HG03571 (cell line): ENCODE measurements around the gene SRCAP.
"Not testable (repeated sequence)": the region's sequence is repeated elsewhere in the genome, so short reads cannot be mapped to it uniquely, and the experiment has no call there.

Experiments
- ATAC-seq: cut with Tn5 transposase; IDR thresholded peaks from one replicate; pipeline ENCODE4 v1.9.1; 2021; ENCODE audit not compliant: unreplicated experiment

SRCAP gene

DNA sequence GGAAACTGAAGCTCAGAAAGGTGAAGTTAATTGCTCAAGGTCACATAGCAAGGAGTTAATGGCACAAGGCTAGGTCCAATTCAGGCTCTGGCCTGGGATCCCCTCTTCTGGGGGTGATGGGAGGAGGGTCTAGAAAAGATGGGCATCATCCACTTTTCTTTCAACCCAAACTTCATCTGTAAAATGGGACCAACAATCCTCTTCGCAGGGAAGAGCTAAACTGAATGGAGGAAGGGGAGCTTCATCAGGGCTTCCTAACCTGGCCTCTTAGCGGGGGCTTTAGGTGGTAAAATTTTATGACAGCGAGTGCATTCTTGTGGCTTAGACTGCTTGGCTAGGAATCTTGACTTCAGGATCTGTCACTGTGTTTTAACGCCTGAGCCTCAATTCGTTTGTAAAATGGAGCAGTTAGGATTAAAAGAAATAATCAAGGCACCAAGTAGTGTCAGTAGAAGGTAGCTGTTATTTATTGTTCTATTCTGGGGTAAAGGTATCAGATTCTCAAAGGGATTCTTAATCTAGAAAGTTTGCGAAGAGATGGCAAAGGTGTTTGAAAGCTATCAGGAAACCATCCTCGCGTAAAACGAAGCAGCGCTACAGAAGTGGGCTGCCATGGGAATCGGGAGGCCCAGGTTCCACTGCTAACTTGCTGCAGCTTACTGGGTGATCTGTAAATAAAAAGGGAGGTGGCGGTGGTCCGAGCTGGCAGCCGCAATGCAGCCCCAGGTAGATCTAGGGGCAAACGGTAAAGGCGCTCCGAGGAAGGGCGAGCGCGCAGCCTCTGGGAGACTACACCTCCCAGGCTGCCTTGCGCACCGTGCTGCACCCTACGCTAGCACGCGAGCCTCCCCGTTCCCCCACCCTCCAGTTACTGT, 1.5 kb upstream of the SRCAP start:
- peak; percentile 76 for ATAC-seq

DNA sequence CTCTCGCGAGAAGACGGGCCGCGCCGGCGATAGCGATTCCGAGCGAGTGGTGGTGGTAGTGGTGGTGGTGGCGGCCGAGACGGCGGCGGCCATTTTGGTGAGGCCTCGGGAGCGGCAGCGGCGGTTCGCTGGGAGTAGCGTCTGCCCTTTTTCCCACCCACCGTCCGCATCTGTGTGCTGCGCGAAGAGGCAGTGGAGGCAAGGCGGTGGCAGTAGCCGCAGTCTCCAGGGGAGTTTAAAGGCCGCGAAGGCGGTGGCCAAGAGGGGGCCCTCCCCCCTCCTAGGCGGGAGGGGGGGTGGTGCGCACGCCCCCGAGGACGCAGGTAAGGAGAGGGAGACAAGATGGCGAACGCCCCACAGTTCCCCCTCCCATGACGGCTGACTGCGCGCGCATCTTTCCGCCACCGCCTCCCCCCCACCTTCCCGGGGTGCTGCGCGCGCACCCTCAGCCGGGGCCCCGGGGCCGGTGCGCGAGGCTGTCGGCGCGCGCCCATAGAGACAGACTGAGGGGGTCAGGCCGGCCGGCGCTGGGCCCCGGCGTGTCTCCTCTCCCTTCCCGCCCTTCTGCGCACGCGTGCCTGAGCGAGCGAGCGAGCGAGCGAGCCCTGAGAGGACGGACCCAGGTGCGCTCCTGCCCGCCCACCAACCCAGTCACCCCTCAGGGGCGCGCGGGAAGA, 694 bp upstream of the SRCAP start:
- ATAC-seq: peak; percentile 55

- ATAC-seq: no peak
Measured at GRCh38 chr16:30699615-30700099, 686 bp downstream of the SRCAP start.

DNA sequence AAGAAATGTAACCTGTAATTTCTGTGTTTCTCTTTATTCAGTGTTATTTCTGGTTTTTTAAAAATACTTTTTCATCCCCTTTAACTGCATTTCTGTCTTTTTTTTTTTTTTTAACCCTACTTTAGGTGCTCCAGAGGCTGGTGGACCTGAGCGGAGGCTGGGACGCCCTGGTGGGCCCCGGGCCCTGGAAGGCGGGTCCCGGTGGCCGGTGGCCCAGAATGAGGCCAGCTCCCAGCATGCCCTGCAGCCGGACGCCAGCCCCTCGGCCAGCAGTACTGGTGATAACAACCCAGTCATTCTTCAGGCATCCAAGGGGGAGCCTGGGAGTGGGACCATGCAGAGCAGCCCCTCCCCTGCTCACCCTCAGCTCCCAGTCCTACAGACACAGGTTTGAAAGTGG, 1.5 kb downstream of the SRCAP start:
- ATAC-seq: no peak

GRCh38 chr16:30700971-30701370, 2.0 kb downstream of the SRCAP start:
- ATAC-seq: no peak

- not testable (repeated sequence) for ATAC-seq
Measured at GRCh38 chr16:30703071-30703470, 4.1 kb downstream of the SRCAP start.

DNA sequence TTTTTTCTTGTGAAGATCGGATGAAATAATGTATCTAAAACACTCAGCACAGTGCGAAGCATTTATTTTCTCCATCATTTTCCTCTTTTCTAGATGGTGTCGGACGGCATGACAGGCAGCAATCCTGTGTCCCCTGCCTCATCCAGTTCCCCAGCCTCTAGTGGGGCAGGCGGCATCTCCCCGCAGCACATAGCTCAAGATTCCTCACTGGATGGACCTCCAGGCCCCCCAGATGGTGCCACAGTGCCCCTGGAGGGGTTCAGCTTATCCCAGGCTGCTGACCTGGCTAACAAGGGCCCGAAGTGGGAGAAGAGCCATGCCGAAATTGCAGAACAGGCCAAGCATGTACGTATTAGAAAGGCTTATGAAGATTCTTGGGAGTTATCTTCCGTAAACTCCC, 5.0 kb downstream of the SRCAP start:
- ATAC-seq: no peak

DNA sequence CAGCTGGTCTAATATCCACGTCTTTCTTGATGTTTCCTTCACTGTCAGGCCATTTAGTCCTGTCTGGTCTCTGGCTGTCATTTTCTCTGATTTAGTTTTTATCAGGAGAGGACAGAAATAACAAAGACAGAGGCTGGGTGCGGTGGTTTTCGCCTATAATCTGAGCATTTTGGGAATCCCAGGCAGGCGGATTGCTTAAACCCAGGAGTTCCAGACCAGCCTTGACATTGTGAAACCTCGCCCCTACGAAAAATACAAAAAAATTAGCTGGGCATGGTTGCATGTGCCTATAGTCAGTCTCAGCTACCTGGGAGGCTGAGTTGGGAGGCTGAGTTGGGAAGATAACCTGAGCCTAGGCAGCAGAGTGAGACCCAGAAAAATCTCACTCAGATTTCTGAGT, 7.1 kb downstream of the SRCAP start:
- no peak for ATAC-seq

- ATAC-seq: no peak
Measured at GRCh38 chr16:30710971-30711370, 12.0 kb downstream of the SRCAP start.

- no peak for ATAC-seq
Measured at GRCh38 chr16:30711712-30712111, 12.7 kb downstream of the SRCAP start.

DNA sequence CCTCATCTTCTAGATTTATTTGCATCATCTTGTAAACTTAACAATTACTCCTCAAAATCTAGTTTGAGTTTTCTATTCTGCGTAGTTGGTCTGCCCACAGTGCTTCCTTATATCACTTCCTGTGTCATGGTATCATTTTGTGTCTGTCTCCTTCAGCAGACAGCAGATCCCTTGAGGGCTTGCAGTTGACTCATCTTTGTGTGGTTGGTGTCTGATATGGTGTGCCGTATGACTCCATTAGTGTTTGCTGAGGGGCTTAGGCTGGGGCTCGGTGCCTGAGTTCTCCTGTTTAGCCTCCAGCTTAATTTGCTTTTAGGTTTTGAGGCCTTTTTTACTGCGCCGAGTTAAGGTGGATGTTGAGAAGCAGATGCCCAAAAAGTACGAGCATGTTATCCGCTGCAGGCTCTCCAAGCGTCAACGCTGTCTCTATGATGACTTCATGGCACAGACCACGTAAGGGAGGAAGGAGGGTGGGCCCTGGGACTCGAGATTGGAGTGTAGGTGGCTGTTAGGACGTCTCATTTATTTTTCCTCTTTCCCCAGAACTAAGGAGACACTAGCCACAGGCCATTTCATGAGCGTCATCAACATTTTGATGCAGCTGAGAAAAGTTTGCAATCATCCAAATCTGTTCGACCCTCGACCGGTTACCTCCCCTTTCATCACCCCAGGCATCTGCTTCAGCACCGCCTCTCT, 16.9 kb downstream of the SRCAP start:
- no peak for ATAC-seq

DNA sequence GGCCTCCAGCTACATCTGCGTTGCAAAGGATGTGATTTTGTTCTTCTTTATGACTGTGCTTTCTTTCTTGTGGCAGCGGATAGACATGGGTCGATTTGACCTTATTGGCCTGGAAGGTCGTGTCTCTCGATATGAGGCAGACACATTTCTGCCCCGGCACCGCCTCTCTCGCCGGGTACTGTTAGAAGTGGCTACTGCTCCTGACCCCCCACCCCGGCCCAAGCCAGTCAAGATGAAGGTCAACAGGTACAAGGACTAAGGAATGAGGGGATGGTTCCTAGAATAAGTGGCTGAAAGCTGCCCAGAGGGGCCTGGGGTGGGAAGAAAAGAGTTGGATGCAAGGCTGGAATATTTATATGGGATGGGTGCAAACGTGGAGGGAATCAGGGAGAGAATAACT, 21.1 kb downstream of the SRCAP start:
- ATAC-seq: no peak

DNA sequence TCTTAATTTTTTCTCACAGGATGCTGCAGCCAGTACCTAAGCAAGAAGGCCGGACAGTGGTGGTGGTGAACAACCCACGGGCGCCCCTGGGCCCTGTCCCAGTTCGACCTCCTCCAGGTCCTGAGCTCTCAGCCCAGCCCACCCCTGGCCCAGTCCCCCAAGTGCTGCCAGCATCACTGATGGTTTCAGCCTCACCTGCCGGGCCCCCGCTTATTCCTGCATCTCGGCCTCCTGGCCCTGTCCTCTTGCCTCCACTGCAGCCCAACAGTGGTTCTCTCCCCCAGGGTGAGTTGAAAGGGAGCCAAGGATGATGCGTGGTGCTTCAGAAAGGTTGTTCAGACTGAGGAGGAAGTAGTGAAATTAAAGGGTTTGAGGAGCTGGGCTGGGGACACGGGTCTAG, 21.7 kb downstream of the SRCAP start:
- ATAC-seq: no peak

GRCh38 chr16:30721167-30721566, 22.2 kb downstream of the SRCAP start:
- no peak for ATAC-seq

- ATAC-seq: no peak
Measured at GRCh38 chr16:30721606-30722005, 22.6 kb downstream of the SRCAP start.

GRCh38 chr16:30722443-30722842, 23.5 kb downstream of the SRCAP start:
- no peak for ATAC-seq

DNA sequence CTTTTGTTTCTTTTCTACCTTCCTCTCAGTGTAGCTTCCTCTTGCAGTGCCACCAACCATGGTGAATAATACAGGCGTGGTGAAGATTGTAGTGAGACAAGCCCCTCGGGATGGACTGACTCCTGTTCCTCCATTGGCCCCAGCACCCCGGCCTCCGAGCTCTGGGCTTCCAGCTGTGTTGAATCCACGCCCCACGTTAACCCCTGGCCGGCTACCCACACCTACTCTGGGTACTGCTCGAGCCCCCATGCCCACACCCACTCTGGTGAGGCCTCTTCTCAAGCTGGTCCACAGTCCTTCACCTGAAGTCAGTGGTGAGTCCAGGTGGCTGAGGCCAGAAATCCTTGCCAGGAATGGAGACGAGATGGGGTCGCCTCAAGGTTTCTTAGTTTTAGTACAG, 23.9 kb downstream of the SRCAP start:
- ATAC-seq: no peak

DNA sequence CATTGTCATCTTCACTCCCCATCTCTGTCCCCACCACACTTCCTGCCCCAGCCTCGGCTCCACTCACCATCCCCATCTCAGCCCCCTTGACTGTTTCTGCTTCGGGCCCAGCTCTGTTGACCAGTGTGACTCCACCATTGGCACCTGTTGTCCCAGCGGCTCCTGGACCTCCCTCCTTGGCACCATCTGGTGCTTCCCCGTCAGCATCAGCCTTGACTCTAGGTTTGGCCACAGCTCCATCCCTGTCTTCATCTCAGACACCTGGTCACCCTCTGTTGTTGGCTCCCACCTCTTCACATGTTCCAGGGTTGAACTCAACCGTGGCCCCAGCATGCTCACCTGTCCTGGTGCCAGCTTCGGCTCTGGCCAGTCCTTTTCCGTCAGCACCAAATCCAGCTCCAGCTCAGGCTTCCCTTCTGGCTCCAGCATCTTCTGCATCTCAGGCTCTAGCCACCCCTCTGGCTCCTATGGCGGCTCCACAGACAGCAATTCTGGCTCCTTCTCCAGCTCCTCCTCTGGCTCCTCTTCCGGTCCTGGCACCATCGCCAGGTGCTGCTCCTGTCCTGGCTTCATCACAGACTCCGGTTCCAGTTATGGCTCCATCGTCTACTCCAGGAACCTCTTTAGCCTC, 24.9 kb downstream of the SRCAP start:
- no peak for ATAC-seq

- ATAC-seq: no peak
Measured at GRCh38 chr16:30724641-30725417, 25.9 kb downstream of the SRCAP start.

DNA sequence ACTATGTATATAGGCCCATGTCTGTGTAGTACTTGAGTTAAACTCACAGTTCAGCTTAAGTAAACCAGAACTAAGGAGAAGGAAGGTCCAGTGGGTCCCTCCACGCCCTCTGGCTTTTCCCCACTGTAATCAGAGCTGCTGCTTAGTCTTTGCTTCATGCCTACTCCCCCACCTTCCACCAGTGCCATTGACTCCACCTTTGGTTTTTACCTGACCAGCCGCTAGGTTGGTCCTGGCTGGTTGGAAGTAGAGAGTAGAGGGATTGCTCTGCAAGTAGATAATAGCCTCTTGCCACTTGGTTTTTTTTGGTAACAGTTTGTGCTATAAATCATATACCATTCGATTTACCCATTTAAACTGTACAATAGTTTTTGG, 26.4 kb downstream of the SRCAP start:
- ATAC-seq: no peak

DNA sequence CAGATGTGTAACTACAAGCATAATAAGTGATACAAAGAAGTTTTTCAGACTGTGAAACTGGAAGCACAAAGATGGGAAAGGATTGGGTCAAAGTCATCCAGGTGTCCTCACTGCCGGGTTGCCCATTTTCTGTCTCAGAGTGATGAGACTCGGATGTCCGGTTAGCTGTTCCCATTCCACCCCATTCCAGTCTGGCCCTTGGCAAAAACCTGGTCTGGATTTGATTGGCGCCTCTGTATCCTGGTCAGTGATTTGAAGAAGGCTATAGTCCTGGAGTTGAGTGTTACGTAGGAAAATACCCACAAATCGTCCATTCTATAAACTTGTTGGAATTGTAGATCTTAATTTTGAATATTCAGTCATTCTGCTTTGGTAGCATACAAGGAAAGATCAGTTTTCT, 29.4 kb downstream of the SRCAP start:
- no peak for ATAC-seq
